ENCODE results near the gene DRC7. TPM values are rescaled to one million over a fixed set of nuclear protein-coding genes. Genes with fewer than 3 reads are reported as not detected.

Gene DRC7
- total RNA-seq, 2 donors from 2014 or later: not detected

DNA sequence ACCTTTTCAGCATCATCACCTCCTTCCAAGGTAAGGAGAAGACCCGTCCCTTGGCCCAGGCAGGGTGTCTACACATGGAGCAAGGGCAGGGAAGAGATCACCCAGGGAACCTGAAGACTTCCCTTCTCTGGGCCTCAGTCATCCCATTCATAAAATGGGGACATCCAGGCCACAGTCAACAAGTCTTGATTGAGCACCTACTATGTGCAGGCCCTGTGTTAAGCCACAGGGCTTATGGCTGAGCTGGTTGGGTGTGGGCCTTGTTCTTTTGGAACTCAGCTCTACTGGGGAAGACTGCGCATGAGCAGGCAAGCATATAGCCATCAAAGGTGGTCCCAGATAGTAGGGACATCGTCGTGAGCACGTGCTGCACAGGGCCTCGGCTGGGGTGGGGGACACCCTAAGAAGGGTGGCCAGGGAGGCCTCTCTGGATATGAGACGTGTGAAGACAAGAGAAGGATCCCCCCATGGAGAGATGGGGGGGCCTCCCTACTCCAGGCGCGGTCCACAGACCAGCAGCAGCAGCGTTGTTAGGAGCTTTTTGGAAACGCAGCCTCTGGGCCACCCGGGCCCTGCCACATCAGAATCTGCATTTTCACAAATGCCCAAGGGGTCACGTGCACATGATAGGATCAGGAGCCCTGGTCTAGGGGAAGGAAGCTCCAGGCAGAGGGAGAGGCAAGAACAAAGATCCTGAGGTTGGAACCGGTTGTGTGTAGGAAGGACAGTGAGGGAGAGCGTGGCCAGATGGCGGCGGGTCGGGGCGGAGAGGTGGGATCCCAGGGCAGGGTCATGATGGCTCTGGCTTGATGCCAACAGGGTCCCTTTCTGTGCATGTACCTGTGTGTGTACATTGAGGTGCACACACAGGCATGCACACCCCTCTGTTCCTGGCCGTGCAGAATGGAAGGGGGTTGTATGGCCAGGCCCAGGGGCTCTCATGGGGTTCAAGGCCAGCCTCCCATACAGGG lies 32.4 kb upstream of the DRC7 start:
- H3K27ac ChIP-seq: no peak overlapping the region
- no peaks in the 10 kb centered on the region for H3K9me3 ChIP-seq
- no peaks in the 10 kb centered on the region for H3K27me3 ChIP-seq
- H3K4me1 ChIP-seq: no peaks in the 10 kb centered on the region
- no peaks in the 10 kb centered on the region for H3K36me3 ChIP-seq
- DNase-seq: no peak
- intact Hi-C loops (cut with DNase I): no loop called here
- TF ChIP-seq, protein P1, sequence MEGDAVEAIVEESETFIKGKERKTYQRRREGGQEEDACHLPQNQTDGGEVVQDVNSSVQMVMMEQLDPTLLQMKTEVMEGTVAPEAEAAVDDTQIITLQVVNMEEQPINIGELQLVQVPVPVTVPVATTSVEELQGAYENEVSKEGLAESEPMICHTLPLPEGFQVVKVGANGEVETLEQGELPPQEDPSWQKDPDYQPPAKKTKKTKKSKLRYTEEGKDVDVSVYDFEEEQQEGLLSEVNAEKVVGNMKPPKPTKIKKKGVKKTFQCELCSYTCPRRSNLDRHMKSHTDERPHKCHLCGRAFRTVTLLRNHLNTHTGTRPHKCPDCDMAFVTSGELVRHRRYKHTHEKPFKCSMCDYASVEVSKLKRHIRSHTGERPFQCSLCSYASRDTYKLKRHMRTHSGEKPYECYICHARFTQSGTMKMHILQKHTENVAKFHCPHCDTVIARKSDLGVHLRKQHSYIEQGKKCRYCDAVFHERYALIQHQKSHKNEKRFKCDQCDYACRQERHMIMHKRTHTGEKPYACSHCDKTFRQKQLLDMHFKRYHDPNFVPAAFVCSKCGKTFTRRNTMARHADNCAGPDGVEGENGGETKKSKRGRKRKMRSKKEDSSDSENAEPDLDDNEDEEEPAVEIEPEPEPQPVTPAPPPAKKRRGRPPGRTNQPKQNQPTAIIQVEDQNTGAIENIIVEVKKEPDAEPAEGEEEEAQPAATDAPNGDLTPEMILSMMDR (IDR thresholded peaks at IDR 0.05): no peak
- H3K4me3 ChIP-seq: no peak overlapping the region
- no peak overlapping the region for H3K9ac ChIP-seq (ENCODE audit: low read depth in 2 of 2, low read length in 2 of 2)

DNA sequence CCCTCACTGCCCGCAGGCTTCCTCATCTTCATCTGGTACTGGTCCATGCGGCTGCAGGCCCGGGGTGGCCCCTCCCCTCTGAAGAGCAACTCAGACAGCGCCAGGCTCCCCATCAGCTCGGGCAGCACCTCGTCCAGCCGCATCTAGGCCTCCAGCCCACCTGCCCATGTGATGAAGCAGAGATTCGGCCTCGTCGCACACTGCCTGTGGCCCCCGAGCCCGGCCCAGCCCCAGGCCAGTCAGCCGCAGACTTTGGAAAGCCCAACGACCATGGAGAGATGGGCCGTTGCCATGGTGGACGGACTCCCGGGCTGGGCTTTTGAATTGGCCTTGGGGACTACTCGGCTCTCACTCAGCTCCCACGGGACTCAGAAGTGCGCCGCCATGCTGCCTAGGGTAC lies 31.2 kb upstream of the DRC7 start:
- H3K36me3 ChIP-seq: no peaks in the 10 kb centered on the region
- no peaks in the 10 kb centered on the region for H3K4me1 ChIP-seq
- H3K4me3 ChIP-seq: no peak overlapping the region
- no peak overlapping the region for H3K9ac ChIP-seq (ENCODE audit: low read depth in 2 of 2, low read length in 2 of 2)
- DNase-seq: no peak
- H3K27ac ChIP-seq: no peak overlapping the region
- no peaks in the 10 kb centered on the region for H3K9me3 ChIP-seq
- intact Hi-C loops (cut with DNase I): no loop called here
- TF ChIP-seq, protein P1 (IDR thresholded peaks at IDR 0.05): no peak
- no peaks in the 10 kb centered on the region for H3K27me3 ChIP-seq

DNA sequence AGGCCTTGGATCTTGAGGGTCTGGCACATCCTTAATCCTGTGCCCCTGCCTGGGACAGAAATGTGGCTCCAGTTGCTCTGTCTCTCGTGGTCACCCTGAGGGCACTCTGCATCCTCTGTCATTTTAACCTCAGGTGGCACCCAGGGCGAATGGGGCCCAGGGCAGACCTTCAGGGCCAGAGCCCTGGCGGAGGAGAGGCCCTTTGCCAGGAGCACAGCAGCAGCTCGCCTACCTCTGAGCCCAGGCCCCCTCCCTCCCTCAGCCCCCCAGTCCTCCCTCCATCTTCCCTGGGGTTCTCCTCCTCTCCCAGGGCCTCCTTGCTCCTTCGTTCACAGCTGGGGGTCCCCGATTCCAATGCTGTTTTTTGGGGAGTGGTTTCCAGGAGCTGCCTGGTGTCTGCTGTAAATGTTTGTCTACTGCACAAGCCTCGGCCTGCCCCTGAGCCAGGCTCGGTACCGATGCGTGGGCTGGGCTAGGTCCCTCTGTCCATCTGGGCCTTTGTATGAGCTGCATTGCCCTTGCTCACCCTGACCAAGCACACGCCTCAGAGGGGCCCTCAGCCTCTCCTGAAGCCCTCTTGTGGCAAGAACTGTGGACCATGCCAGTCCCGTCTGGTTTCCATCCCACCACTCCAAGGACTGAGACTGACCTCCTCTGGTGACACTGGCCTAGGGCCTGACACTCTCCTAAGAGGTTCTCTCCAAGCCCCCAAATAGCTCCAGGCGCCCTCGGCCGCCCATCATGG lies 30.5 kb upstream of the DRC7 start:
- Histone ChIP-seq H3K9me3 (no peaks in the 10 kb centered on the region), H3K36me3 (no peaks in the 10 kb centered on the region), H3K4me1 (no peaks in the 10 kb centered on the region), H3K27ac (no peak overlapping the region), H3K9ac (ENCODE audit: low read depth in 2 of 2, low read length in 2 of 2) (no peak overlapping the region), H3K4me3 (no peak overlapping the region), H3K27me3 (no peaks in the 10 kb centered on the region)
- TF ChIP-seq, protein P1 (IDR thresholded peaks at IDR 0.05): no peak
- DNase-seq: no peak
- intact Hi-C loops (cut with DNase I): no loop called here

DNA sequence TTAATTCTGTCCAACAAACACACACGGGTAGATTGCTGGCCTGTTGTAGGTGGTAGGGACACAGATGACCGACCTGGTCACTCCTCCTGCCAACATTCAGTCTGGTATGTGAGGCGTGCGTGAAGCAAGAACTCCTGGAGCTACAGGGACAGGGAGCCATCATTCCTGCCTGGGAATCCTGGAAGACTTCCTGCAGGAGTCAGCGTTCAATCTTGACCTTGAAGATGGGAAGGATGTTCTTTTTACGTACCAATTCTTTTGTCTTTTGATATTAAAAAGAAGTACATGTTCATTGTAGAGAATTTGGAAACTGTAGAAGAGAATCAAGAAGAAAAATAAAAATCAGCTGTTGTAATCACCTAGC lies 30.0 kb upstream of the DRC7 start:
- no peaks in the 10 kb centered on the region for H3K36me3 ChIP-seq
- no peaks in the 10 kb centered on the region for H3K27me3 ChIP-seq
- H3K4me3 ChIP-seq: no peak overlapping the region
- DNase-seq: no peak
- H3K9ac ChIP-seq (ENCODE audit: low read depth in 2 of 2, low read length in 2 of 2): no peak overlapping the region
- intact Hi-C loops (cut with DNase I): no loop called here
- TF ChIP-seq, protein P1 (IDR thresholded peaks at IDR 0.05): no peak
- no peaks in the 10 kb centered on the region for H3K9me3 ChIP-seq
- H3K4me1 ChIP-seq: no peaks in the 10 kb centered on the region
- H3K27ac ChIP-seq: no peak overlapping the region

DNA sequence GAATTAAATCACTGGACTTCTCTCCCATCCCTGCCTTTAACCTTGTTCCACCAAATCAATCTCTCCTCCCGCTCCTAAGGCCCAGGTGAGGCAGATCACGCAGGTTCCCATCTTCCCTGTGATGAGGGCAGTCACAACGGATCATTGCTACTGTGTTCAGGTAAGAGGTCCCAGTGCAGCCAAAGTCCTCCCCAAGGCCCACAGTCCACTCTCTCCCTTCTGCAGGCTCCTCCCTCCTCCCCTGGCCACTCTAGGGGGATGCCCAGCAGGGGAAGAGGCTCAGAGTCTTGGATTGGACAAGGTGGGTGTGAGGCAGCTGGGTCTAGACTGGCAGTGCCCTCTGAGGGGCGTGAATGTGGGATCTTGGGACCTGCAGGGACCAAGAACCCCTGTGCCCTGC lies 29.1 kb upstream of the DRC7 start:
- TF ChIP-seq, protein P1 (IDR thresholded peaks at IDR 0.05): no peak
- intact Hi-C loops (cut with DNase I): no loop called here
- H3K9ac ChIP-seq (ENCODE audit: low read depth in 2 of 2, low read length in 2 of 2): no peak overlapping the region

More for the DNA sequence above, 29.1 kb upstream of the DRC7 start:
- H3K4me1 ChIP-seq: no peaks in the 10 kb centered on the region
- no peaks in the 10 kb centered on the region for H3K27me3 ChIP-seq
- no peak overlapping the region for H3K27ac ChIP-seq
- no peaks in the 10 kb centered on the region for H3K36me3 ChIP-seq
- no peak overlapping the region for H3K4me3 ChIP-seq
- DNase-seq: no peak
- no peaks in the 10 kb centered on the region for H3K9me3 ChIP-seq
